ENCODE results near the gene CT47C1. TPM values are rescaled to one million over a fixed set of nuclear protein-coding genes. Genes with fewer than 3 reads are reported as not detected.

CT47C1 gene
- total and polyA plus RNA-seq, 9 of the 15 experiments (the other 6 are each of a cell fraction or from before 2014, with no cell fraction given) = not detected

GRCh38 chrX:119040432-119040831, 32.4 kb upstream of the CT47C1 start (continued):
- TF ChIP-seq, protein P1, sequence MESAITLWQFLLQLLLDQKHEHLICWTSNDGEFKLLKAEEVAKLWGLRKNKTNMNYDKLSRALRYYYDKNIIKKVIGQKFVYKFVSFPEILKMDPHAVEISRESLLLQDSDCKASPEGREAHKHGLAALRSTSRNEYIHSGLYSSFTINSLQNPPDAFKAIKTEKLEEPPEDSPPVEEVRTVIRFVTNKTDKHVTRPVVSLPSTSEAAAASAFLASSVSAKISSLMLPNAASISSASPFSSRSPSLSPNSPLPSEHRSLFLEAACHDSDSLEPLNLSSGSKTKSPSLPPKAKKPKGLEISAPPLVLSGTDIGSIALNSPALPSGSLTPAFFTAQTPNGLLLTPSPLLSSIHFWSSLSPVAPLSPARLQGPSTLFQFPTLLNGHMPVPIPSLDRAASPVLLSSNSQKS (CRISPR knock-in tag; IDR thresholded peaks at IDR 0.05) = no peak

- POLR2A ChIA-PET = no interaction called here
- no peaks in the 10 kb centered on the region for H3K9me3 ChIP-seq (replicated peaks; ENCODE audit: control insufficient read depth, insufficient read depth, low read depth, low read length)
- H3K4me3 ChIP-seq = no peak overlapping the region
- H3K4me1 ChIP-seq (replicated peaks in 1 of 2; ENCODE audit: control insufficient read depth in 2 of 2, insufficient read depth in 2 of 2, low read length in 2 of 2) = peaks cover 0 to 8% of the 10 kb centered on the region in 2 experiments; a peak in 2 of 5 replicates
- H3K4me2 ChIP-seq (ENCODE audit: insufficient read depth, low read length) = peak overlapping the region; percentile 10; the same call in 1 of the 2 replicates
- H3K9ac ChIP-seq (ENCODE audit: insufficient read depth in 1 of 2, low read depth in 2 of 2, low read length in 2 of 2) = no peak overlapping the region
- CTCF ChIA-PET (ENCODE audit: low intra/inter-chr PET ratio) = no interaction called here
- whole genome bisulfite sequencing (ENCODE audit: insufficient coverage, low coverage, missing lambda C conversion rate) = 3% methylated on average over 4 of the region's 4 CpGs
- no peaks in the 10 kb centered on the region for H3K36me3 ChIP-seq (ENCODE audit: control insufficient read depth, insufficient read depth, low read length)
- intact Hi-C loops (cut with micrococcal nuclease) = no loop called here
- in situ Hi-C loops (cut with MboI) = no loop called here
- FAIRE-seq (peak; percentile 86), DNase-seq (ENCODE audit: extremely low read depth in 1 of 4, low spot score in 3 of 4) (peak; percentile 34 to 59 (median 44)), ATAC-seq (peak; percentile 76)
- no TSS peak for BruUV-seq (replicated peaks)
- no peaks in the 10 kb centered on the region for H4K20me1 ChIP-seq (replicated peaks; ENCODE audit: control insufficient read depth, insufficient read depth, low read length)
- no peaks in the 10 kb centered on the region for H3K27me3 ChIP-seq (ENCODE audit: control insufficient read depth in 2 of 2, insufficient read depth in 2 of 2, low read length in 2 of 2)
- no peaks in the 10 kb centered on the region for H3K9me1 ChIP-seq (ENCODE audit: control insufficient read depth, insufficient read depth, low read length)
- no peaks in the 10 kb centered on the region for H3K79me2 ChIP-seq (ENCODE audit: control insufficient read depth, insufficient read depth, low read length)
- H2AFZ ChIP-seq (ENCODE audit: low read depth, low read length) = no peak overlapping the region
- no peak overlapping the region; the same call in 2 of the 3 replicates for H3K27ac ChIP-seq (ENCODE audit: extremely low read depth, low read depth, low read length)
- peak; percentile 51; the same call in 1 of the 2 replicates for TF ChIP-seq THRA (IDR thresholded peaks at IDR 0.05)
- peak; percentile 55 to 62 for TF ChIP-seq NRF1 (conservative IDR thresholded peaks at IDR 0.05 in 1 of 2, IDR thresholded peaks at IDR 0.05 in 1 of 2)
- no peak for TF ChIP-seq CAMTA2 (CRISPR knock-in tag; conservative IDR thresholded peaks at IDR 0.05)
- TF ChIP-seq FOSL1 (tag; conservative IDR thresholded peaks at IDR 0.05) = peak; percentile 99
- TF ChIP-seq ESRRA (IDR thresholded peaks at IDR 0.05; ENCODE audit: borderline replicate concordance, low read depth) = peak; percentile 98
- TF ChIP-seq DACH1 (IDR thresholded peaks at IDR 0.05; ENCODE audit: partially characterized antibody) = peak; percentile 35
- peak; percentile 78 for TF ChIP-seq DPF2 (IDR thresholded peaks at IDR 0.05)
- no peak for TF ChIP-seq ZNF217 (CRISPR knock-in tag; IDR thresholded peaks at IDR 0.05)
- TF ChIP-seq ADNP (tag; IDR thresholded peaks at IDR 0.05) = no peak
- peak; percentile 34; the same call in 1 of the 2 replicates for TF ChIP-seq CBFA2T3 (IDR thresholded peaks at IDR 0.05)
- TF ChIP-seq ZNF75A (CRISPR knock-in tag; IDR thresholded peaks at IDR 0.05) = no peak
- TF ChIP-seq KDM1A (IDR thresholded peaks at IDR 0.05) = peak; percentile 7 to 54; a peak in 1 of 4 replicates
- peak; percentile 64 for TF ChIP-seq TFAP4 (CRISPR knock-in tag; IDR thresholded peaks at IDR 0.05; ENCODE audit: borderline replicate concordance)
- no peak for TF ChIP-seq RNF2 (IDR thresholded peaks at IDR 0.05)
- TF ChIP-seq EGR1 (conservative IDR thresholded peaks at IDR 0.05) = peak; percentile 41
- TF ChIP-seq EP300 (IDR thresholded peaks at IDR 0.05; ENCODE audit: low read length) = peak; percentile 30; the same call in 1 of the 2 replicates
- peak; percentile 75 for TF ChIP-seq FOS (IDR thresholded peaks at IDR 0.05; ENCODE audit: extremely low read depth, insufficient read length)
- TF ChIP-seq NR2C1 (IDR thresholded peaks at IDR 0.05) = peak; percentile 43; the same call in 1 of the 2 replicates
- TF ChIP-seq NR2C1 (tag; IDR thresholded peaks at IDR 0.05) = peak; percentile 75
- no peak for TF ChIP-seq TBL1XR1 (IDR thresholded peaks at IDR 0.05; ENCODE audit: low read length in 2 of 2)
Observed at GRCh38 chrX:119041175-119041574, 31.6 kb upstream of the CT47C1 start.

Data from K562 (cell line).